OCI-LY1 (cell line): ENCODE data around the gene NCOR2.

ENCODE experiments used
- EZH2 ChIP-seq: fragments of 200-600 bp; sonication (generic), shearing (Covaris generic); IDR thresholded peaks from 2 replicates; pipeline ENCODE4 v1.8.0; 2017; ENCODE audit warnings: borderline replicate concordance, mixed run types, mild to moderate bottlenecking, antibody characterized with exemption, low read length, moderate library complexity, mixed read lengths
- TF ChIP-seq, protein P1 (sequence below): fragments of 200-600 bp; sonication (generic), shearing (Covaris generic); IDR thresholded peaks from 2 replicates; pipeline ENCODE4 v1.5.1; 2017; ENCODE audit warnings: mild to moderate bottlenecking, antibody characterized with exemption, low read length, moderate library complexity, mixed read lengths

GRCh38 chr12:124565656-124566160 is 1.7 kb downstream of the NCOR2 start:
- no peak for TF ChIP-seq EZH2
- TF ChIP-seq, protein P1, sequence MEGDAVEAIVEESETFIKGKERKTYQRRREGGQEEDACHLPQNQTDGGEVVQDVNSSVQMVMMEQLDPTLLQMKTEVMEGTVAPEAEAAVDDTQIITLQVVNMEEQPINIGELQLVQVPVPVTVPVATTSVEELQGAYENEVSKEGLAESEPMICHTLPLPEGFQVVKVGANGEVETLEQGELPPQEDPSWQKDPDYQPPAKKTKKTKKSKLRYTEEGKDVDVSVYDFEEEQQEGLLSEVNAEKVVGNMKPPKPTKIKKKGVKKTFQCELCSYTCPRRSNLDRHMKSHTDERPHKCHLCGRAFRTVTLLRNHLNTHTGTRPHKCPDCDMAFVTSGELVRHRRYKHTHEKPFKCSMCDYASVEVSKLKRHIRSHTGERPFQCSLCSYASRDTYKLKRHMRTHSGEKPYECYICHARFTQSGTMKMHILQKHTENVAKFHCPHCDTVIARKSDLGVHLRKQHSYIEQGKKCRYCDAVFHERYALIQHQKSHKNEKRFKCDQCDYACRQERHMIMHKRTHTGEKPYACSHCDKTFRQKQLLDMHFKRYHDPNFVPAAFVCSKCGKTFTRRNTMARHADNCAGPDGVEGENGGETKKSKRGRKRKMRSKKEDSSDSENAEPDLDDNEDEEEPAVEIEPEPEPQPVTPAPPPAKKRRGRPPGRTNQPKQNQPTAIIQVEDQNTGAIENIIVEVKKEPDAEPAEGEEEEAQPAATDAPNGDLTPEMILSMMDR, result no peak
